ENCODE data around the gene C10orf62.

- TF ChIP-seq RBM22 (IDR thresholded peaks at IDR 0.05; ENCODE audit: low read depth, low read length, poor library complexity, severe bottlenecking) (no peak), TAF1 (IDR thresholded peaks at IDR 0.05; ENCODE audit: control insufficient read depth, extremely low read depth, insufficient read depth, low read length, severe bottlenecking) (no peak), FOXM1 (IDR thresholded peaks at IDR 0.05; ENCODE audit: low read depth) (no peak), FOXM1 (CRISPR knock-in tag; IDR thresholded peaks at IDR 0.05; ENCODE audit: low read depth) (no peak), ELF4 (CRISPR knock-in tag; IDR thresholded peaks at IDR 0.05) (no peak), ZNF740 (CRISPR knock-in tag; IDR thresholded peaks at IDR 0.05) (no peak), ZNF740 (tag; IDR thresholded peaks at IDR 0.05) (no peak), CHD4 (IDR thresholded peaks at IDR 0.05; ENCODE audit: insufficient read depth, insufficient replicate concordance, low read depth, low read length, poor library complexity, severe bottlenecking) (no peak), SAP30 (IDR thresholded peaks at IDR 0.05; ENCODE audit: borderline replicate concordance, insufficient read depth, low read depth, low read length, poor library complexity, severe bottlenecking) (no peak), U2AF2 (optimal IDR thresholded peaks at IDR 0.05; ENCODE audit: low read depth, low read length) (no peak), MEF2D (tag; conservative IDR thresholded peaks at IDR 0.05; ENCODE audit: low read depth) (no peak), FOXA3 (CRISPR knock-in tag; conservative IDR thresholded peaks at IDR 0.05 in 1 of 2, IDR thresholded peaks at IDR 0.05 in 1 of 2) (no peak)
Observed at GRCh38 chr10:97547271-97547600, 42.3 kb upstream of the C10orf62 start.

All from K562 (cell line).